ENCODE measurements around the gene CPT2. TPM values are rescaled to one million over a fixed set of nuclear protein-coding genes. Genes with fewer than 3 reads are reported as not detected.

CPT2 gene
- total and polyA plus RNA-seq, 2 of the 13 experiments (the other 11 are each of a cell fraction or from before 2014, with no cell fraction given): 12.6 to 14.6 TPM

DNA sequence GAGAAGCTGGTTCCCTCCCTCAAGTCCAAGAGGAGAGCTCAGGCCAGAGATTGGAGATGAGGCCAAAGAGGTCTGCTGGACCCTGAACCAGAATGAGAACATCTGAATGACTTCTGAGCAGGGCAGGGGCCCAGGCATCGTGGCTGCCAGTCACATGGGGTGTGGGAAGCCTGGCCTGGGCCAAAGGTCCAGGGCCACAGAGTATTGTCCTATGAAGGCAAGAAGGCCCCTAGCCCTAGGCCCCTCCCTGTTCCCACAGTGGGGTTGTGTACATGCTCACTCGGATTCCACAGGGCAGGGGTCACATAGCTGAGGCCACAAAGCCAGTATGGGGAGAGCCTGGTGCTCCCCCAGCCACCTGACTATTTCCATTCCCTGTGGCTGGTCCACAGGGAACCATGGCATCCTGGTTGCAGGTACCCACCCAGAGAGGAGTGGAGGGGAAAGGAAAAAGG lies 35.7 kb upstream of the CPT2 start (continued):
- TF ChIP-seq, protein P1, sequence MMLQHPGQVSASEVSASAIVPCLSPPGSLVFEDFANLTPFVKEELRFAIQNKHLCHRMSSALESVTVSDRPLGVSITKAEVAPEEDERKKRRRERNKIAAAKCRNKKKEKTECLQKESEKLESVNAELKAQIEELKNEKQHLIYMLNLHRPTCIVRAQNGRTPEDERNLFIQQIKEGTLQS (CRISPR knock-in tag; IDR thresholded peaks at IDR 0.05): peak; percentile 39; the same call in 1 of the 2 replicates
- TF ChIP-seq FOSL1 (CRISPR knock-in tag; IDR thresholded peaks at IDR 0.05; ENCODE audit: borderline replicate concordance): no peak
- TF ChIP-seq MED1 (CRISPR knock-in tag; IDR thresholded peaks at IDR 0.05): peak; percentile 98
- TF ChIP-seq ZNF83 (CRISPR knock-in tag; IDR thresholded peaks at IDR 0.05; ENCODE audit: borderline replicate concordance): no peak; the same call in 1 of the 2 replicates
- TF ChIP-seq ZFP37 (CRISPR knock-in tag; IDR thresholded peaks at IDR 0.05; ENCODE audit: borderline replicate concordance): peak; percentile 72; the same call in 1 of the 2 replicates
- TF ChIP-seq ZNF724P (CRISPR knock-in tag; IDR thresholded peaks at IDR 0.05; ENCODE audit: borderline replicate concordance): no peak
- no peak for TF ChIP-seq ZNF879 (CRISPR knock-in tag; IDR thresholded peaks at IDR 0.05)
- peak; percentile 84; the same call in 1 of the 2 replicates for TF ChIP-seq REPIN1 (CRISPR knock-in tag; IDR thresholded peaks at IDR 0.05; ENCODE audit: borderline replicate concordance, low read depth)
- no peak for TF ChIP-seq ARNT (IDR thresholded peaks at IDR 0.05)
- peak; percentile 83 for TF ChIP-seq JUND (CRISPR knock-in tag; IDR thresholded peaks at IDR 0.05)
- TF ChIP-seq, protein P2, sequence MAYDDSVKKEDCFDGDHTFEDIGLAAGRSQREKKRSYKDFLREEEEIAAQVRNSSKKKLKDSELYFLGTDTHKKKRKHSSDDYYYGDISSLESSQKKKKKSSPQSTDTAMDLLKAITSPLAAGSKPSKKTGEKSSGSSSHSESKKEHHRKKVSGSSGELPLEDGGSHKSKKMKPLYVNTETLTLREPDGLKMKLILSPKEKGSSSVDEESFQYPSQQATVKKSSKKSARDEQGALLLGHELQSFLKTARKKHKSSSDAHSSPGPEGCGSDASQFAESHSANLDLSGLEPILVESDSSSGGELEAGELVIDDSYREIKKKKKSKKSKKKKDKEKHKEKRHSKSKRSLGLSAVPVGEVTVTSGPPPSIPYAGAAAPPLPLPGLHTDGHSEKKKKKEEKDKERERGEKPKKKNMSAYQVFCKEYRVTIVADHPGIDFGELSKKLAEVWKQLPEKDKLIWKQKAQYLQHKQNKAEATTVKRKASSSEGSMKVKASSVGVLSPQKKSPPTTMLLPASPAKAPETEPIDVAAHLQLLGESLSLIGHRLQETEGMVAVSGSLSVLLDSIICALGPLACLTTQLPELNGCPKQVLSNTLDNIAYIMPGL (CRISPR knock-in tag; IDR thresholded peaks at IDR 0.05; ENCODE audit: borderline replicate concordance in 1 of 2, low read depth in 1 of 2): peak; percentile 67 to 72; a peak in 3 of 4 replicates
- no peak for TF ChIP-seq SUZ12 (IDR thresholded peaks at IDR 0.05; ENCODE audit: low read depth, low read length)
- TF ChIP-seq, protein P3, sequence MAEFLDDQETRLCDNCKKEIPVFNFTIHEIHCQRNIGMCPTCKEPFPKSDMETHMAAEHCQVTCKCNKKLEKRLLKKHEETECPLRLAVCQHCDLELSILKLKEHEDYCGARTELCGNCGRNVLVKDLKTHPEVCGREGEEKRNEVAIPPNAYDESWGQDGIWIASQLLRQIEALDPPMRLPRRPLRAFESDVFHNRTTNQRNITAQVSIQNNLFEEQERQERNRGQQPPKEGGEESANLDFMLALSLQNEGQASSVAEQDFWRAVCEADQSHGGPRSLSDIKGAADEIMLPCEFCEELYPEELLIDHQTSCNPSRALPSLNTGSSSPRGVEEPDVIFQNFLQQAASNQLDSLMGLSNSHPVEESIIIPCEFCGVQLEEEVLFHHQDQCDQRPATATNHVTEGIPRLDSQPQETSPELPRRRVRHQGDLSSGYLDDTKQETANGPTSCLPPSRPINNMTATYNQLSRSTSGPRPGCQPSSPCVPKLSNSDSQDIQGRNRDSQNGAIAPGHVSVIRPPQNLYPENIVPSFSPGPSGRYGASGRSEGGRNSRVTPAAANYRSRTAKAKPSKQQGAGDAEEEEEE (CRISPR knock-in tag; IDR thresholded peaks at IDR 0.05; ENCODE audit: borderline replicate concordance): no peak
- TF ChIP-seq ARHGAP35 (CRISPR knock-in tag; IDR thresholded peaks at IDR 0.05; ENCODE audit: borderline replicate concordance): peak; percentile 56; the same call in 1 of the 2 replicates
- TF ChIP-seq, protein P4, sequence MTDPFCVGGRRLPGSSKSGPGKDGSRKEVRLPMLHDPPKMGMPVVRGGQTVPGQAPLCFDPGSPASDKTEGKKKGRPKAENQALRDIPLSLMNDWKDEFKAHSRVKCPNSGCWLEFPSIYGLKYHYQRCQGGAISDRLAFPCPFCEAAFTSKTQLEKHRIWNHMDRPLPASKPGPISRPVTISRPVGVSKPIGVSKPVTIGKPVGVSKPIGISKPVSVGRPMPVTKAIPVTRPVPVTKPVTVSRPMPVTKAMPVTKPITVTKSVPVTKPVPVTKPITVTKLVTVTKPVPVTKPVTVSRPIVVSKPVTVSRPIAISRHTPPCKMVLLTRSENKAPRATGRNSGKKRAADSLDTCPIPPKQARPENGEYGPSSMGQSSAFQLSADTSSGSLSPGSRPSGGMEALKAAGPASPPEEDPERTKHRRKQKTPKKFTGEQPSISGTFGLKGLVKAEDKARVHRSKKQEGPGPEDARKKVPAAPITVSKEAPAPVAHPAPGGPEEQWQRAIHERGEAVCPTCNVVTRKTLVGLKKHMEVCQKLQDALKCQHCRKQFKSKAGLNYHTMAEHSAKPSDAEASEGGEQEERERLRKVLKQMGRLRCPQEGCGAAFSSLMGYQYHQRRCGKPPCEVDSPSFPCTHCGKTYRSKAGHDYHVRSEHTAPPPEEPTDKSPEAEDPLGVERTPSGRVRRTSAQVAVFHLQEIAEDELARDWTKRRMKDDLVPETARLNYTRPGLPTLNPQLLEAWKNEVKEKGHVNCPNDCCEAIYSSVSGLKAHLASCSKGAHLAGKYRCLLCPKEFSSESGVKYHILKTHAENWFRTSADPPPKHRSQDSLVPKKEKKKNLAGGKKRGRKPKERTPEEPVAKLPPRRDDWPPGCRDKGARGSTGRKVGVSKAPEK (CRISPR knock-in tag; IDR thresholded peaks at IDR 0.05; ENCODE audit: borderline replicate concordance): peak; percentile 99
- TF ChIP-seq KDM6A (CRISPR knock-in tag; IDR thresholded peaks at IDR 0.05; ENCODE audit: low read depth): peak; percentile 99
- TF ChIP-seq, protein P5, sequence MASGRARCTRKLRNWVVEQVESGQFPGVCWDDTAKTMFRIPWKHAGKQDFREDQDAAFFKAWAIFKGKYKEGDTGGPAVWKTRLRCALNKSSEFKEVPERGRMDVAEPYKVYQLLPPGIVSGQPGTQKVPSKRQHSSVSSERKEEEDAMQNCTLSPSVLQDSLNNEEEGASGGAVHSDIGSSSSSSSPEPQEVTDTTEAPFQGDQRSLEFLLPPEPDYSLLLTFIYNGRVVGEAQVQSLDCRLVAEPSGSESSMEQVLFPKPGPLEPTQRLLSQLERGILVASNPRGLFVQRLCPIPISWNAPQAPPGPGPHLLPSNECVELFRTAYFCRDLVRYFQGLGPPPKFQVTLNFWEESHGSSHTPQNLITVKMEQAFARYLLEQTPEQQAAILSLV (CRISPR knock-in tag; IDR thresholded peaks at IDR 0.05; ENCODE audit: borderline replicate concordance): no peak; the same call in 1 of the 2 replicates
- peak; percentile 97; the same call in 1 of the 2 replicates for TF ChIP-seq ZBTB20 (CRISPR knock-in tag; IDR thresholded peaks at IDR 0.05; ENCODE audit: borderline replicate concordance, low read depth)
- peak; percentile 49 for TF ChIP-seq FOXC1 (CRISPR knock-in tag; IDR thresholded peaks at IDR 0.05; ENCODE audit: borderline replicate concordance)
- TF ChIP-seq ZNF12 (CRISPR knock-in tag; IDR thresholded peaks at IDR 0.05): peak; percentile 75; the same call in 1 of the 2 replicates
- peak; percentile 91 for TF ChIP-seq HOXD1 (CRISPR knock-in tag; IDR thresholded peaks at IDR 0.05)
- no peak for TF ChIP-seq SMAD9 (CRISPR knock-in tag; IDR thresholded peaks at IDR 0.05)
- peak; percentile 41; the same call in 1 of the 2 replicates for TF ChIP-seq ARNT2 (CRISPR knock-in tag; IDR thresholded peaks at IDR 0.05; ENCODE audit: low read depth)
